HepG2 (cell line): ENCODE results near the gene SP3. TPM values are rescaled to one million over a fixed set of nuclear protein-coding genes. Genes with fewer than 3 reads are reported as not detected.

Source experiments
- ATAC-seq: fragments of 200-7000 bp; cut with Tn5 transposase; 3 replicates; pipeline ENCODE4 v1.9.1; 2020; ENCODE audit warnings: mild to moderate bottlenecking, moderate library complexity
- BruUV-seq: library from RNA; stranded (reverse); fragments of 400-500 nt; replicated peaks from 2 replicates; lab custom pipeline; 2021; lab: Mats Ljungman, UMichigan
- CTCF ChIA-PET: fragments of 300-600 bp; formaldehyde crosslinking; extraction: SDS; loops from one replicate; lab custom pipeline; 2021; ENCODE audit warnings: low total read pairs, inconsistent platforms, low intra/inter-chr PET ratio; lab: Yijun Ruan, JAX
- POLR2A ChIA-PET: fragments of 350-600 bp; sonication (Branson Sonifier 250); formaldehyde crosslinking; loops from one replicate; lab custom pipeline; 2020; ENCODE audit warnings: antibody characterized with exemption, inconsistent platforms; lab: Yijun Ruan, JAX
- DNase-seq: peaks from one replicate; pipeline ENCODE4 v3.0.0-alpha.2; 2015; ENCODE audit warnings: low spot score
- FAIRE-seq: peaks from 3 replicates; lab custom pipeline; 2011; peaks lifted over from hg19 to GRCh38; lab: Jason Lieb, UNC
- H2AFZ ChIP-seq: one replicate; pipeline ENCODE4 v1.6.1; 2011; ENCODE audit warnings: low read length, inconsistent platforms
- H3K27ac ChIP-seq: fragments of 300-600 bp; 3 replicates; pipeline ENCODE4 v1.8.0; 2011; ENCODE audit warnings: mixed run types, mild to moderate bottlenecking, mixed read lengths, low read length, inconsistent platforms; ENCODE audit not compliant: insufficient read depth; ENCODE audit errors: extremely low read length
- H3K27me3 ChIP-seq, 2 experiments: fragments of 200-600 bp in 1 of 2; 2 replicates in 1 of 2; 3 replicates in 1 of 2; pipeline versions ENCODE4 v1.6.0 to v1.8.0; 2011; ENCODE audit warnings: low read length in 2 of 2, mild to moderate bottlenecking in 2 of 2, moderate library complexity in 2 of 2, inconsistent platforms in 1 of 2; ENCODE audit not compliant: insufficient read depth in 2 of 2, control insufficient read depth in 1 of 2
- H3K36me3 ChIP-seq, 2 experiments: fragments of 200-600 bp in 1 of 2; replicated peaks in 1 of 2; 2 replicates in 1 of 2; 3 replicates in 1 of 2; pipeline versions ENCODE4 v1.5.1 to v1.8.0; 2011; ENCODE audit warnings: low read length in 2 of 2, inconsistent platforms in 1 of 2; ENCODE audit not compliant: insufficient read depth in 2 of 2, control insufficient read depth in 1 of 2
- H3K4me1 ChIP-seq: 2 replicates; pipeline ENCODE4 v1.5.1; 2012; ENCODE audit warnings: low read length, inconsistent platforms; ENCODE audit not compliant: insufficient read depth
- H3K4me2 ChIP-seq: 2 replicates; pipeline ENCODE4 v1.6.0; 2011; ENCODE audit warnings: low read depth, low read length, inconsistent platforms
- H3K4me3 ChIP-seq, 3 experiments: fragments of 200-600 bp in 1 of 3; sonication (generic), shearing (Covaris generic) in 1 of 3; replicated peaks in 1 of 3; 2 replicates each; pipeline ENCODE4 v1.5.1; 2011 to 2016; ENCODE audit warnings: low read length in 3 of 3, inconsistent platforms in 2 of 3, low read depth in 2 of 3, mild to moderate bottlenecking in 2 of 3, control low read depth in 1 of 3, mixed read lengths in 1 of 3; ENCODE audit not compliant: insufficient read depth in 1 of 3
- H3K79me2 ChIP-seq: one replicate; pipeline ENCODE4 v1.6.1; 2011; ENCODE audit warnings: low read length, inconsistent platforms; ENCODE audit not compliant: insufficient read depth
- H3K9ac ChIP-seq: 2 replicates; pipeline ENCODE4 v1.6.0; 2011; ENCODE audit warnings: mild to moderate bottlenecking, low read depth, low read length, inconsistent platforms; ENCODE audit not compliant: insufficient read depth
- H3K9me3 ChIP-seq: 2 replicates; pipeline ENCODE4 v1.5.1; 2012; ENCODE audit warnings: mild to moderate bottlenecking, low read length
- H4K20me1 ChIP-seq: 2 replicates; pipeline ENCODE4 v1.6.0; 2011; ENCODE audit warnings: inconsistent platforms, mild to moderate bottlenecking, low read length, moderate library complexity; ENCODE audit not compliant: insufficient read depth
- KAT8 ChIP-seq: IDR thresholded peaks from 2 replicates; pipeline ENCODE4 v1.6.1; 2016; ENCODE audit warnings: missing genetic modification reagents, missing compliant biosample characterization
- MAFK ChIP-seq, 2 experiments: IDR thresholded peaks in 1 of 2; conservative IDR thresholded peaks in 1 of 2; 2 replicates each; pipeline ENCODE4 v1.6.1; 2011; ENCODE audit warnings: improper control_type of control experiment in 2 of 2, low read length in 2 of 2
- RBM22 ChIP-seq: fragments of 200-400 bp; formaldehyde crosslinking; optimal IDR thresholded peaks from 2 replicates; pipeline ENCODE3; 2017; ENCODE audit warnings: mild to moderate bottlenecking, low read length, moderate library complexity
- U2AF2 ChIP-seq: fragments of 200-400 bp; formaldehyde crosslinking; IDR thresholded peaks from 2 replicates; pipeline ENCODE4 v1.6.1; 2017; ENCODE audit warnings: low read depth, mild to moderate bottlenecking, low read length
- ZNF17 ChIP-seq: sonication (generic); formaldehyde crosslinking; IDR thresholded peaks from 2 replicates; pipeline ENCODE4 v1.5.0; 2020; ENCODE audit warnings: mild to moderate bottlenecking, missing genetic modification reagents
- ZNF354B ChIP-seq: sonication (generic); formaldehyde crosslinking; IDR thresholded peaks from 2 replicates; pipeline ENCODE4 v1.8.0; 2022; ENCODE audit warnings: mild to moderate bottlenecking, missing genetic modification reagents
- ZNF552 ChIP-seq: sonication (generic); formaldehyde crosslinking; IDR thresholded peaks from 2 replicates; pipeline ENCODE4 v1.9.0; 2022; ENCODE audit warnings: missing genetic modification reagents, mild to moderate bottlenecking, borderline replicate concordance
- ZNF576 ChIP-seq: sonication (generic); formaldehyde crosslinking; IDR thresholded peaks from 2 replicates; pipeline ENCODE4 v1.4.0; 2020; ENCODE audit warnings: mild to moderate bottlenecking, missing genetic modification reagents
- WGBS: methylation state at CpG from one replicate; pipeline ENCODE4 v1.1.6; 2017; ENCODE audit warnings: low lambda C conversion rate; 5-methylcytosine and 5-hydroxymethylcytosine counted together
- in situ Hi-C: cut with HindIII; loops from 2 replicates; pipeline ENCODE4 v1.10.0; 2017; ENCODE audit warnings: low pct_unique_long_range_greater_than_20kb; ENCODE audit not compliant: extremely low pct_ligation_motif_present
- intact Hi-C: fragments of 100-400 bp; cut with micrococcal nuclease; formaldehyde crosslinking; loops from one replicate; pipeline ENCODE4 v1.10.0; 2022; ENCODE audit not compliant: unreplicated experiment
- polyA plus RNA-seq, 8 experiments: library from polyadenylated mRNA; depleted of rRNA in 3 of 8; stranded (reverse) in 7 of 8; unstranded in 1 of 8; fragments of >200 nt; fragmentation: Illumina TruSeq in 4 of 8; extraction: Trizol in 4 of 8; gene quantifications; 2 replicates each; pipeline versions ENCODE4 v1.2.1 to v1.2.3, GENCODE V29; 2011 to 2016; ENCODE audit warnings: low read depth in 4 of 8, missing spikeins in 1 of 8, mixed read lengths in 1 of 8; ENCODE audit not compliant: insufficient read depth in 1 of 8
- total RNA-seq, 5 experiments: library from RNA; depleted of rRNA; stranded (reverse); fragments of >200 nt; fragmentation: Illumina TruSeq; extraction: Trizol; gene quantifications; 2 replicates each; pipeline ENCODE4 v1.2.3, GENCODE V29; 2016; ENCODE audit warnings: low read depth in 1 of 5

The SP3 gene
- total and polyA plus RNA-seq, 2 of the 13 experiments (the other 11 are each of a cell fraction or from before 2014, with no cell fraction given): 57.3 to 132 TPM

DNA sequence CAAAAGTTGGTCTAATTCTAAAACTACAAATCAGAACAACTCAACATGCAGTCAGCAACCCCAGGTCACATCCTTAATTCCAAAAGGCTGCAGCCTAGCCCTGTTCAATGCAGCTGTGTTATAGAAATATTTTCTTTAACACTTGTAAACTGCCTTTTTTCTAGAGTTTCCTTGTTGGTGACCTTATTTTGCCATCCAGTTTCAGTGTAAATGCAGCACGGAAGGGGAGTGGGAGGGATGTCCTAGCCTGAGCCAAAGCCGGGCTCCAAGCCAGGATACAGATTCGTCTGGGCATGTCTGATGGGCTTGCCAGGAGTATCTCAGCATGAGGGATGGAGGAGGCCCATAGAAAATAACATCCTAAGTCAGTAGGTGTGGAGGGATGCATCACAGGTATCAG, 17.7 kb upstream of the SP3 start (continued):
- no peak for TF ChIP-seq ZNF552 (CRISPR knock-in tag)
- TF ChIP-seq RBM22: no peak
- no peak for TF ChIP-seq ZNF576 (CRISPR knock-in tag)
- TF ChIP-seq ZNF17 (CRISPR knock-in tag): no peak
- no peak for TF ChIP-seq U2AF2
- no peak for TF ChIP-seq ZNF354B (CRISPR knock-in tag)
- TF ChIP-seq KAT8 (CRISPR knock-in tag): no peak

DNA sequence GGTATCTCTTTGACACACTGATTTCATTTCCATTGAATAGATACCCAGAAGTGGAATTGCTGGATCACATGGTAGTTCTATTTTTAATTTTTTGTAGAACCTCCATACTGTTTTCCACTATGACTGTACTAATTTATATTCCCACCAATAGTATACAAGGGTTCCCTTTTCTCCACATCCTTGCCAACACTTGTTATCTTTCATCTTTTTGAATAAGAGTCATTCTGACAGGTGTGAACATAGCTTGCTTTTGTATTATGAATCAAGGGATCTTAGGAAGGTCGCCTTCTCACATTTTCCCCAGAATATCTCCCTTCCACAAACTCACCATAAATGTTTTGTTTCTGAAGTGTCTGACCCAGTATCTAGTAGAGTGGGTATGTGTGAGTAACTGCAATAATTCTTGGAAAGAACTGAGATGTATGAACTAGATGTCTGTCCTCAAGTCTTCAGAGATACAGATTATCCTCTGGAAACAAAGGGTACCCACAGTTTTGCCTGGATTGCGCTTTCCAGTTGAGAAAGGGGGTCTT, 17.1 kb upstream of the SP3 start:
- BruUV-seq: no TSS peak
- ATAC-seq (no peak), FAIRE-seq (no peak), DNase-seq (no peak)
- Histone ChIP-seq H3K27ac (no peak overlapping the region), H3K4me2 (no peak overlapping the region), H3K79me2 (no peaks in the 10 kb centered on the region), H3K9ac (no peak overlapping the region), H3K27me3 (no peaks in the 10 kb centered on the region; a peak in 1 of 5 replicates), H3K9me3 (no peaks in the 10 kb centered on the region), H3K4me1 (peaks cover 44% of the 10 kb centered on the region), H3K36me3 (no peaks in the 10 kb centered on the region), H3K4me3 (no peak overlapping the region), H2AFZ (no peak overlapping the region), H4K20me1 (no peaks in the 10 kb centered on the region)
- in situ Hi-C loops (no loop called here), intact Hi-C loops (no loop called here)
- 76% methylated on average over 2 of the region's 2 CpGs for WGBS
- ChIA-PET CTCF (no interaction called here), POLR2A (no interaction called here)
- no peak for TF ChIP-seq MAFK (conservative IDR thresholded peaks at IDR 0.05 in 1 of 2, IDR thresholded peaks at IDR 0.05 in 1 of 2; ENCODE audit: low read length in 2 of 2)
